CD4-positive, alpha-beta T cell treated with Interleukin-6 at 100 ng/mL for 8 hours (primary cell): ENCODE measurements around the gene LRPAP1.
"Not testable (repeated sequence)": the region's sequence is repeated elsewhere in the genome, so short reads cannot be mapped to it uniquely, and the experiment has no call there.

Source experiments
- DNase-seq: peaks from one replicate; pipeline ENCODE4 v3.0.0-alpha.2; 2020; ENCODE audit warnings: mixed read lengths, low spot score

LRPAP1 gene

DNA sequence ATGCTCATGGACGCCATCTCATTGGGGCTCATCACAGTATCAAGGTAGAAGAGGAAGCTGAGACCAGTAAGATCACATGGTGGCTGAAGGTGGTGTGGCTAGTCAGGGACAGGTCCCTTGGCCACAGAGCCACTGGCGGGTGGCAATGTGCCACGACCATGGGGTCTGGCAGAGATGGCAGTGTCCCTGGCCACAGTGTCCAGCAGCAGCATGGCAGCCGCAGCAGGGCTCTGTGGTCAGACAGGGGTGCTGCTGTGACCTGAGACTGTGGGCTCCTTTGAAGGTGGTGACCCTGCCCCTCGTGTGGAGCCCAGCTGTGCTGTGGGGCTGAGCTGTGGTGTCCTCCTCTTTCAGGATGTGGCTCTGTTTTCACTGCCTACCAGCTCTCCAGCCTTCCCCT is 71.3 kb downstream of the LRPAP1 start:
- no peak for DNase-seq

DNA sequence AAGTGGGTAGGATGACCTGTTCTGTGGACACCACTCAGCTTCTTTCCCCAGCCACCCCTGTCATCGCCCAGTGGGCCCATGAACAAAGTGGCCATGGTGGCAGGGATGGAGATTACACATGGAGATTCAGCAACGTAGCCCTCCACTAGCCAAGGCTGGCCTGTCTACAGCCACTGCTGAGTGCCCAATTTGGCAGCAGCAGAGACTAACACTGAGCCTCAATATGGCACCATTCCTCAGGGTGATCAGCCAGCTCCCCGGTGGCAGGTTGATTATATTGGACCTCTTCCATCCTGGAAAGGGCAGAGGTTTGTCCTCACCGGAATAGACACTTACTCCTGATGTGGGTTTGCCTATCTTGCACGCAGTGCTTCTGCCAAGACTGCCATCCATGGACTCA is 73.1 kb downstream of the LRPAP1 start:
- not testable (repeated sequence) for DNase-seq

DNA sequence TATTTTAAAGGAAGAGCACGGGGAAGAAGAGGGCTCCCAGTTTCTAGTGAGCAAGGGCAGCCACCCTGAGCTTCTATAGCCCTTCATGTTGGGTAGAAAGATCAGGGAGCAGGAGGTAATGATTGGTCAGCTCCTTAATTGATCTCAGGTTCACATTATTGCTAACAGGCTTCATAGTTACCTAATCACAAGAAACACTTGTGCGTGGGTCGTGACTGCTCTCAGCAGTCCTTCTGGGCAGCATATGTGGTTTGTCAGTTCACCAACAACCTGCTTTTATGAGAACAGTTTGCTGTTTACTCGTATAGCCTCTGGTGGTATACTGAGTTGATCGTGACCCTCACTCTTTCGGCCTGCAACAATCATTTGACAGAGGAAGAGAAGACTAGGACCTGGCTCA is 73.9 kb downstream of the LRPAP1 start:
- DNase-seq: no peak

DNA sequence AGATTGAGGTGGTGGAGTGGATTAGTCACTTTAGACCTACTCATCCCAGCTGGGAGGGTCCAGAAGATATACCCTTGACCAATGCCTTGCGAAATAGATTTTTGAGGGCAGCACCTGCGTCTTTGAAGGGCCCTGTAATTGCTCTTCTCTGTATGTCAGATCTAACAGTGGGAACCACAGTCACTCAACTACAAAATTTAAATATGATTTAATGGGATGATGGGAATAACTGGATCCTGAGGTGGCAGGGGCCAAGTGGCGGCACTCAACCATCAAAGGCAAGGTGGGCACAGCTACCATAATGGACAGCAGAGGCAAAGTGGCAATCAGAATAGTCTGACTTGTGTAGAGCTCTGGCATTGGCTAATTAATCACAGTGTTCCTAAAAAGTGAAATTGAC is 76.6 kb downstream of the LRPAP1 start:
- DNase-seq: not testable (repeated sequence)
